ENCODE measurements around the gene BTF3L4.
"Not testable (repeated sequence)": the region's sequence is repeated elsewhere in the genome, so short reads cannot be mapped to it uniquely, and the experiment has no call there.

The BTF3L4 gene

DNA sequence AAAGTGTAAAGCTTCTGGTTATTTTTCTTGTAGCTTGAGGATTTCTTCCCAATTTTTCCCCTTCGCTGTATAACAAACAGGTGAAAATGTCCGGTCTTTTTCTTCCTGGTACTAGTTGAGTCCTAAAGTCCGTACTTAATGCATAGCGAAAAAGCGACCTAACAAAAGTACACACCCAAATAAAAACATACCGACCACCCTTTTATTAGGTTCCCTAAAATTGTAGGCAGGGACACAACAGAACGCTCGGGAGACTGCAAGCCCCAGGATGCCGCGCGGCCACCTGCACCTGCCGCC lies 281 bp upstream of the BTF3L4 start:
- DNase-seq: no peak

DNA sequence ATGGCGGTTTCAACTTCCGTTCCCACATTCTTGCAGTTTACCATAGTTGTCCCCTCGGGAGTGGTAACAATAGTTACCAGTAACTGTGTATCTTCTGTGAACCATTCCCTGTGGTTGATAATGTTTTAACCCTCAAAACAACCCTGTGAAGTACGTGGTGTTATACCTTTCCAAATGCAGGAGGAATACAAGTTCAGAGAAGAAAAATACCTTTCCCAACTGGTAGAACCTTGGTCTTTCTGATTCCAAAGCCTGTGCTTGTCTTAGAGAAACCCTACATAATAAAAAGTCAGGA lies 789 bp downstream of the BTF3L4 start:
- DNase-seq: no peak

DNA sequence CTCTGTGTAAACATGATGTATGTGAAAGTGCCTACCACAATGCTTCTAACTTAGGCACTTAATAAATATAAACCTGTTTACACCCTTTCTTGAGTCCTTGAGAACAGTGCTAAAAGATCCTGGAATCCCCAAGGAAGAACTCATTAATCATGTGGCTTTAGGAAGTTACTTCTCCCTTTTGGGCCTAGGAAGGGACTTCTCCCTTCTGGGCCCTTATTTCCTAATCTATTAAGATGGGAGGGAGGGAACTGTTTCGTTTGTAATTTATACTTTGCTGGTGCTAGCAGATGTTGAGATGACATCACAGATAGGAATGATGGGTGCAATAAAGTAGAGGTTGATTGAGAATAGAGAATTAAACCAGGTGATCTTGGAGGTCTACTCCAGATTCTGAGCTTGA lies 1.2 kb downstream of the BTF3L4 start:
- DNase-seq: no peak

DNA sequence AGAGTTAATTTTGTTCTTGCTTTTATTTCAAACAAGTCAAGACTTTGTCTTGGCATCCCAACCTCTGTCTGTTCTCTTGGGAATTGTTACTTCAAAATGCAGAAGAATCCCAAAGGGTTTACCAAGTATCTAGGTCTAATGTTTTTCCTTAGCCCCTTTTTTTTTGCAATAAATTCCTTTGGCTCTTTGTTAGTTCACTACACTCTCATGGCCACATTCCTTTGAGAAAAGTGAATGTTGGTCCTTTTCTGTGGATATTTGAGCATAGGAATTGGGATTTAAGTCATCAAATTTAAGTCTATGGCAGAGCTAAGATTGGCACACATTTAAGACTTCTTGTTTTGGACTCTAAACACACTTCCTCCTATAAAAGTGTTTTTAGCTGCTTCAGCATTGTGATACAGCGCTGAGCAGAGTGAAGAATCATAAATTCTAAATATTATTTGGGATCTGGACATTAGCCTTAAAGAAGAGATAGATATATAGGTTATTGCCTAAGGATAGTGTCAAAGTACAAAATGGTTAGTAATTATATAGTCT lies 1.9 kb downstream of the BTF3L4 start:
- no peak for DNase-seq

DNA sequence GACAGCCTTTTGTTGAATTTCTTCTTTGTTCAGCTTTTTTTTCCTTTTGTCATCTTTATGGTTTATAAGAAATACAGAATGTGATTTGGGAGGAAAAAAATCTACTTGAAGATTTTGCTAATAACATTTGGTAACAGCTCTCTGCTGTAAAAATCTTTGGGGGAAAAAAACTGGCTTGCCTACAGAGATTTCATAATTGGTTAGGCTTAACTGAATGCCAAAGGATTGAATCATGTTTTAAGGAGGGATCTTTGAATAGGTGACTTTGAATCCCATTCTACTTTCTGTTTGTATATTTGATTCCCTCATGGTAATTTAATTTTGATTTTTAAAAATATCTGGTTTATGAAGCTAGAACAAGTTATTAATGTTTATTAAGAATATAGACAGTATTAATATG lies 3.2 kb downstream of the BTF3L4 start:
- no peak for DNase-seq

DNA sequence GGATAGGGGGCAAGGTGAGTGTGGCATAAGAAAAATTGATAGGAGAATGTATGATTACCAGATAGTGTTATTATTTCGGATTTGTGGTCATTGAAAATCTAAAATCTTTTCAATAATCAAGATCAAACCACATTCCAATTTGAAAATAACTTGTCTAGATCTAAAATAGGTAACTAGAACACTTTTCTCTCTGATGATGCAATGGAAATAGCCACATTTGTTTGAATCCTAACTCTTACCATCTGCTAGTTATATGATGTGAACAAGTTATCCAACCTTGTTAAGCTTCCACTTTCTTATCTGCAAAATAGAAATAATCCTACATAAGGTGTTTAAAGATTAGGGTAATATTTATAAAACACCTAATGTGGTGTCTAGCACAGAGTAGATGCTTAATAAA lies 3.8 kb downstream of the BTF3L4 start:
- DNase-seq: no peak

DNA sequence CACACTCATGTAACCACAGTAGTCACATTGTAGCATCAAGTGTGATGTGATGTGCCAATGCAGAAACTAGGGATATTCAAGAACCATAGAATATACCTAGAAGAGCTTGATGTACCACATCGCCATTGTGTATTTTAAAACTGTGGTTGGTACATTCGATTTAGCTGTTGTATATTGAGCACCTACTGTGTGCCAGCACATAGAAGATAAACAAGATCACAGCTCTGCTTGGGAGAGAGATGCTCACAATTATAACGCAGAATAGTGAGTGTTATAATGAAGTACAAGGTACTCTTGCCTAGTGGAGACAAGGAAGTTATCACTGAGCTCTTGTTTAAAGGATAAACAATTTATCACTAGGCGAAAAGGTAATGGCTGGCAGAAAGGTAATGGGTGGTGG lies 4.7 kb downstream of the BTF3L4 start:
- DNase-seq: no peak

DNA sequence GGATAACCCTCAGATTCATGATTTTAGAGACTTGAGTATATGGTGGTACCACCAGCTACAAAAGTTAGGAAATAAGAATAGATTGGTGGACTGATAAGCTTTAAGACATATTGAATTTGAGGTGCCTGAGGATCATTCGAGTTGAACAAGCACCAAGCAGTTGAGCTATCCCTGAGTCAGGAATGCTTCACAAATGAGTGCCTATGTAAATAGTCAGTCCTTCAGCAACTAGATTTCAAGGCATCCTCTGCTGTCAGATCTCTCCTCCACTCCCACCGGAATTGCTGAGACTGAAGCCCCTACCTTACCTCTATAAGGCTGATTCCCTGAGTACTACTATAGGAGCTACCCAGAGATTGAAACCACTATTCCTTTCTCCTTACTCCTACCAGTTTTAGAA lies 7.1 kb downstream of the BTF3L4 start:
- DNase-seq: no peak

DNA sequence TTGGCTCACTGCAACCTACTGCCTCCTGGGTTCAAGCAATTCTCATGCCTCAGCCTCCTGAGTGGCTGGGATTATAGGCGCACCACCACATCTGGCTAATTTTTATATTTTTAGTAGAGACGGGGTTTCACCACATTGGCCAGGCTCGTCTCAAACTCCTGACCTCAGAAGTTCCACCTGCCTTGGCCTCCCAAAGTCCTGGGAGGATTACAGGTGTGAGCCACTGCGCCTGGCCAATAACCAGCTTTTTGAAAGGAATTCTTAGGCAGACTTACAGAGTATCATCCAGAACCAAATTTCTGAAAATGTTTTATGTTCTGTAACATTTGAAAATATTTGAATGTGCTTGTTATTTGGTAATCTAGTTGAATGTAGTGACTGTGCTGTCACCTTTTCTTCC lies 14.6 kb downstream of the BTF3L4 start:
- DNase-seq: no peak

DNA sequence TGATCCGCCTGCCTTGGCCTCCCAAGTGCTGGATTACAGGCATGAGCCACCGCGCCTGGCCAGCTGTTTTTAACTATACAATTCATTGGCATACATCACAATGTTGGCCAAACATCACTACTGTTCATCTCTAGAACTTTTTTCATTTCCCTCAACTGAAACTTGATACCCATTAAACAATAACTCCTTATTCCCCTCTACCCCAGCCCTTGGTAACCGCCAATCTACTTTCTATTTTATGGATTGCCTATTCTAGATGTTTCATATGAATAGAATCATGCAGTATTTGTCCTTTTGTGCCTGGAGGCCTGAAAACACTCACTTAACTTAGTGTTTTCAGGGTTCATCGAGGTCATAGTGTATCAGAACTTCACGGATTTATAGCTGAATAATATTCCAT lies 16.2 kb downstream of the BTF3L4 start:
- no peak for DNase-seq

DNA sequence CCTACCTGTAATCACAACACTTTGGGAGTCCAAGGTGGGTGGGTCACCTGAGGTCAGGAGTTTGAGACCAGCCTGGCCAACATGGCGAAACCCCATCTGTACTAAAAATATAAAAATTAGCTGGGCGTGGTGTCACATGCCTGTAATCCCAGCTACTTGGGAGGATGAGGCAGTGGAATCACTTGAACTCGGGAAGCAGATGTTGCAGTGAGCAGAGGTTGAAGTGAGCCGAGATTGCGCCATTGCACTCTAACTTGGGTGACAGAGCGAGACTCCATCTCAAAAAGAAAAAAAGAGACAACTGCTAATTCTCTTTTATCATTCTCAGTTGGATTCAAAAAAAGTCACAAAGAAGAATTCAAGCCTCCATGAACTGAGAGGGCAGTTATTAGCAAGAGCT lies 21.2 kb downstream of the BTF3L4 start:
- not testable (repeated sequence) for DNase-seq

DNA sequence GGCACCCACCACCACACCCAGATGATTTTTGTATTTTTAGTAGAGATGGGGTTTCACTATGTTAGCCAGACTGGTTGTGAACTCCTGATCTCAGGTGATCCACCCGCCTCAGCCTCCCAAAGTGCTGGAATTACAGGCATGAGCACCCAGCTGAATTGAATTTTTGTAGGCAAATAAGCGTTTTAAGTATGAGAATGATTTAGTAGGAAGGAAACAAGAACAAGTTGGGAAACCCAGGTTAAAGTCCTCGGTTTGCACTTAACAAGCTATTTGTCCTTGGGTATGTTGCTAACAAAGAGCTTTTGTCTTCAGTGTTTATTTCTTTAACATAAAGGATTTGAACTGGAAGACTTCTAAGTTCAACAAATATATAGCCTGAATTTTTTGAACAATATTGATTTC lies 23.9 kb downstream of the BTF3L4 start:
- DNase-seq: no peak

DNA sequence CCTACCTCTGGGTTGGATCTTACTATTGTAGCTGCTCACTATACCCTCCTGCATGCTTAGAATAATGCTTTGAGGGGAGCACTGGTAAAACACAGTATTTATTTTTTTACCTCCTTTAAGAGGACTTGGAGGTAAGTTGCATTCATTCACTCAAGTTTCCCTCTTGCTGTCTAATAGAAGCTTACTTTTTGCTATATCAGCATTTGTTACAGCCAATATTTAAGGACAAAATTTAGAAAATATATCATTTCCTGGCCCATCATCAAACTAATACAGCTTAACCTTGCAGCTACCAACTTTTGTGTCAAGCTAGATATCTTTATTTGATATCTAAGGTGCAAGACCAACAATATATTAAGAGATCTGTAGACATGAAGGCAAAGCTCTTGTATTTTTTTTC lies 31.8 kb downstream of the BTF3L4 start:
- DNase-seq: not testable (repeated sequence)

DNA sequence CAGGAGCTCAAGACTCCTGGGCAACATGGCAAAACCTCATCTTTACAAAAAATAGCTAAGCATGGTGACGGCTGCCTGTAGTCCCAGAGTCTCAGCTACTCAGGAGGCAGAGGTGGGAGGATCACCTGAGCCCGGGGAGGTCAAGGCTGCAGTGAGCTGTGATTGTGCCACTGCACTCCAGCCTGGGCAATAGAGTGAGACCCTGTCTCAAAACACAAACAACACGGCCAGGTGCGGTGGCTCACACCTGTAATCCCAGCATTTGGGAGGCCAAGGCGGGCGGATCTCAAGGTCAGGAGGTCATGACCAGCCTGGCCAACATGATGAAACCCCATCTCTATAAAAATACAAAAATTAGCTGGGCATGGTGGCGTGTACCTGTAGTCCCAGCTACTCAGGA lies 38.2 kb downstream of the BTF3L4 start:
- DNase-seq: not testable (repeated sequence)

DNA sequence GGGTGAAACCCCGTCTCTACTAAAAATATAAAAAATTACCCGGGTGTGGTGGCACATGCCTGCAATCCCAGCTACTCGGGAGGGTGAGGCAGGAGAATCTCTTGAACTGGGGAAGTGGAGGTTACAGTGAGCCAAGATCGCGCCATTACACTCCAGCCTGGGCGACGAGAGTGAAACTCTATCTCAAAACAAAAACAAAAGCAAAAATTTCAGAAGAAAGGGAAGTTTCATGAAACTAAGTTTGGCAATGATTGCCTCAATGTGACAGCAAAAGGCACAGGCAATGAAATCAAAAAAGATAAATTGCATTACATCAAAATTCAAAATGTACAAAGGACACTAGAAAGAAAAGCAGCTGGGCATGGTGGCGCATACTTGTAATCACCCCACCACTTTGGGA lies 40.1 kb downstream of the BTF3L4 start:
- no peak for DNase-seq

DNA sequence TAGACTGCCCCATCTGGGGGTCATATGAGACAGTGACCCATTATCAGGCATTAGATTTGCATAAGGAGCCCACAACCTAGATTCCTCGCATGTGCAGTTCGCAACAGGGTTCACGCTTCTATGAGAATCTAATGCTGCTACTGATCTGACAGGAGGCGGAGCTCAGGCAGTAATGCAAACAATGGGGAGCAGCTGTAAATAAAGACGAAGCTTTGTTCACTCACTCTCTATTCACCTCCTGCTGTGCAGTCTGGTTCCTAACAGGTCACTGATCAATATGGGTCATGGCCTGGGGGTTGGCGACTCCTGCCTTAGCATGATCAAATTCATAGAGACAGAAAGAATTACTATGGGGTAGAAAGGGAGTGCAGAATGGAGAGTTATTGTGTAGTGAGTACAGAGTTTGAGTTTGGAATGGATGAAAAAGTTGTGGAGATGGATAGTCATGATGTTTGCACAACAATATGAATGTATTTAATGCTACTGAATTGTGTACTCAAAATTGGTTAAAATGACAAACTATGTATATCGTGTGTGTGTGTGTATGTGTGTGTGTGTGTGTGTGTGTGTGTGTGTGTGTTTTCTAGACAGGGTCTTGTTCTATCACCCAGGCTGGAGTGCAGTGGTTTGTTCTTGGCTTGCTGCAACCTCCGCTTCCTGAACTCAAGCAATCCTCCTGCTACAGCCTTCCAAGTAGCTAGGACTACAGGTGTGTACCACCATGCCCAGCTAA lies 42.2 kb downstream of the BTF3L4 start:
- DNase-seq: no peak

DNA sequence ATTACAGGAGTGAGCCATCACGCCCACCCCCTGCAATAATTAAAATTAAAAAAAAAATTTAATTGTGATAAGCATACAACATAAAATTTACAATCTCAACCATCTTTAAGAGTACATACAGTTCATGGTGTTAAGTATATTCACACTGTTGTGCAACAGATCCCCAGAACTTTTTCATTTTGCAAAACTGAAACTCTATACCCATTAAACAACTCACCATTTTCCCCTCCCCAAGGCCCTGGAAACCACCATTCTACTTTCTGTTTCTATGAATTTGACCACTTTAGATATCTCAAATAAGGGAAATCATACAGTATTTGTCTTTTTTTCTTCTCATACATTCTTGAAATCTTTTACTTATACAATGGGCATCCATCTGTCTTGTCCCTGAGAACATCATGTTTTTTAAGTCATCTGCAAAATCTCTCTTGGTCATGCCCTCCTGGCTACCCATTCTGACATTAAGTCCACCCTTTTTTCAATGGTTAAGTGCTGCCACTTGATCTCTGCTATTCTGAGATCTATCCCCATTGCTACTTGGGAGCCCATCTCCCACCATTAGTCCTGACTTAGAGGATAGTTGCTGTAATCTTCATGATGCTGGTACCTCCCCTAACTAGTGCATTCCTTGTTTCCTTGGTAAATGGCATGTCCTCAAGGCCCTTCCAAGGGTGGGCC lies 46.4 kb downstream of the BTF3L4 start:
- no peak for DNase-seq

DNA sequence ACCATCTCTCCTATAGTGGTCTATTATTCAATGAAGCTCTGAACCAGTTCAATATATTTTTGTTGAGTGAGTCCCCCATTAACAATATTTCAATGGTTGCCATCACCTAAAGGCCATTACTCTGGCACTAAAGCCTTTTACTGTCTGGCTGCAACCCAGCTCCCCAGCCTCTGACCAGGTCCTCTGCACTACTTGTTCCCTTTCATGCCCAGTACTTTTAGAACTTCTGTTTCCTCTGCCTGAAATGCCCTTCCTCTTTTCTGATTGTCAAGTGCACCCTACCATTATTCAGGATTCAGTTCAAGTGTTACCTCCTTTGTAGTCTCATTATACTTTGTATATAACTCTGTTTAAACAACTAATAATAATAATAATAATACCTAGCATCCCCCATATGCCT lies 55.4 kb downstream of the BTF3L4 start:
- no peak for DNase-seq

DNA sequence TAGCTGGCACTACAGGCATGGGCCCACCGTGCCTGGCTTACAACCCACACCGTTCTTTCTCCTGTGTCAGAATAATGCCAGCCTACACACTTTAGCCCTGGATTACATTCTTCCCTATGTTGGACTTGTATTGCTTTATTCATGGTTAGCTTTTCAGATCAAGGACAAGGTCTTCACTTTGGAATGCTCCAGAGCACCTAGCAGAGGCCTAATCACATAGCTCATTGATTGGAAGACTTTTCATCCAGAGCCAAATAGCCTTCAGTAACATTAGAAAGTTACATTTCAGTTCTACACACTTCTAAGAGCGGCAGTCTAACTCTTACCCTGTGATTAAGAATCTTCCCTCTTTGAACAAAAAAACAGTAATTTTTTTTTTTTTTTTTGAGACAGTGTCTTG lies 56.4 kb downstream of the BTF3L4 start:
- no peak for DNase-seq

DNA sequence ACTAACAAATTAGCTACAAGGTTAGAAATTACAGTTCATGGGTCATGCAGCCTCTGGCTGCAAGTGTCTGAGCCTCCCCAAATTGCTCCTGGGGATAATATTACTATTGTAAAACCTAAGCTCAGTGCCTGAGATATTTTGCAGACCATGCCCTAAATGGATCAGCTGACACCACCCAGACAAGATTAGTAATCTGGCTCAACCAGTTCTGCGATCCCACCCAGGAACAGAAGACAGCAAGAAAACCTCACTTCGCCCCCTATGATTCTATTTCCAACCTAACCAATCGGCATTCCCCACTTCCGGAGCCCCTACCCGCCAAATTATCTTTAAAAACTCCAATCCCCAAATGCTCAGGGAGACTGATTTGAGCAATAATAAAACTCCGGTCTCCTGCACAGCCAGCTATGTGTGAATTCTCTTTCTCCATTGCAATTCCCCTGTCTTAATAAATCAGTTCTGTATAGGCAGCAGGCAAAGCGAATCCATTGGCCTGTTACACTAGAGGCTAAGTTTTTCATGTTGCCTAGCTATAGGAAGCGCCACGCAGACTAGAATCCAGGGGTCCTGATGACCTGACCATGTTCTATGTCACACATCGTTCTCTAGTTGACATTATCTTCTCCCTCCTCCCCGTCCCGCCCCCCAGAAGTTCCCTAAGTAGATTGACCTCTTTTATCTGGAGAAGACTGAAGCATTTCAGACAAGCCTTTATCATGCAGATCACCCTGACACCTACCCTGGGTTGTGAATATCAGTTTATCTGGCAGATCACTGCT lies 63.4 kb downstream of the BTF3L4 start:
- DNase-seq: no peak

DNA sequence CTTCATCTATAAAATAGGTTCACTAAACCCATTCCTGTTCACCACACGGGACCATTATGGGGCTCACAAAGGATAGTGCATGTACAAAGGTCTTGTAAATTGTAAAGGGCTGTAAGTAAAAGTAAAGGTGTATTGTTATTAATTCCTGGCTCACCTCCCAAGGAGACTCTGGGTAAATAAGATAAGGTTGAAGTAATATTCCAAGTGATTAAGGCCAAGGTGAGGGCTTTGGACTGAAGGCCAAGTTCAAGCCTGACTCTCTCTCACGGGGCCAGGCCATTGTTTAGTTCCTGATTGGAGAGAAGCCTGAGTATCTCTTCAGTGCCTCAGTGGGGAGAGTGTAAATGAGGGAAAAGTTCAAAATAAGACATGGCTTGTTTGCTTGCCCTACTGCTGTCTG lies 66.3 kb downstream of the BTF3L4 start:
- DNase-seq: no peak

DNA sequence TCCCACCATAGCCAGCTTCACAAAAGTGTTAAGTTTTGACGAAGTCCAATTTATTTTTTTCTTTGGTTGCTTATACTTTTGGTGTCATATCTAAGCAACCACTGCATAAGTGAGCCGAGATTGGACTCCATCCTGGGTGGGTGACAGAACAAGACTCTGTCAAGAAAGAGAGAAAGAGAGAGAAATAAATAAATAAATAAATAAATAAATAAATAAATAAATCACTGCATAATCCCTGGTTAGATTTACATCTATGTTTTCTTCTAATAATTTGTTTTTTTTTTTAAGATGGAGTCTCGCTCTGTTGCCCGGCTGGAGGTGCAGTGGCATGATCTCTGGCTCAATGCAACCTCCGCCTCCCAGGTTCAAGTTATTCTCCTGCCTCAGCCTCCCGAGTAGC lies 67.5 kb downstream of the BTF3L4 start:
- DNase-seq: no peak

DNA sequence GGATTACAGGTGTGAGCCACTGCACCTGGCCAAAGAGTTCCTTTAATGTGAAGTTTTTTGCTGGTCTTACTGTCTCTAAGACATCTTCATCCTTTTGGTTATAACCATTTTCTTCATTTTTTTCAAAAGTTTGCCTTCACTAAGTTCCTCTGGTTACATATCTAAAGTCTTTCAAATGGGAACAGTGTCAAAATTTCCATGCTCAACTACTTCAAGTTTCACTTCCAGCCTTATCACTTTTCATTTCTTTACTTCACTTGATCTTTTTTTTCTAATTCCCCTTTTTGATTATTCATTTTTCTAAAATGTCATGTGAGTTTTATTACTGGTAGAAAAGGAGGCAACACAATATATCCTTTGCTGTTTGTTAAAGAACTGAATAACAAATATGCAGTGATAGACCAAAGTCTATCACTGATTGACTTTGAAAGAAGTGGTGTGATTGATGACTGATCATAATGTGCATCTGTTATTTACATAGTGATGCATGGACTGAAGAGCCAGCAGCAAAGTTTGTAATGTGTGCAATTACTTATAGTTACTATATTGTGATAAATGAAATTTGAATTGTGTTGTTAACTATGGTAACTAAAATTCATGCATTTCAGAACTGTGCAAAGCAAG lies 69.8 kb downstream of the BTF3L4 start:
- no peak for DNase-seq
